ENCODE data around the gene MICAL1.

The MICAL1 gene

GRCh38 chr6:109455437-109456110, at the start of gene MICAL1:
MICAL1 (minus strand) TSS chr6:109455772; CDS start chr6:109454196, 1,576 bp downstream.
- DNase-seq, result no peak

- no peak for DNase-seq
Observed at GRCh38 chr6:109503327-109504224, 48.0 kb upstream of the MICAL1 start.

- no peak for DNase-seq
Observed at GRCh38 chr6:109498936-109499335, 43.4 kb upstream of the MICAL1 start.

GRCh38 chr6:109498052-109498451, 42.5 kb upstream of the MICAL1 start:
- no peak for DNase-seq

GRCh38 chr6:109496036-109496772, 40.6 kb upstream of the MICAL1 start:
- no peak for DNase-seq

- no peak for DNase-seq
Observed at GRCh38 chr6:109493865-109494264, 38.3 kb upstream of the MICAL1 start.

- DNase-seq, result no peak
Observed at GRCh38 chr6:109491207-109491938, 35.8 kb upstream of the MICAL1 start.

- no peak for DNase-seq
Observed at GRCh38 chr6:109490713-109491112, 35.1 kb upstream of the MICAL1 start.

GRCh38 chr6:109488001-109488400, 32.4 kb upstream of the MICAL1 start:
- no peak for DNase-seq

GRCh38 chr6:109486068-109486467, 30.5 kb upstream of the MICAL1 start:
- no peak for DNase-seq

- DNase-seq, result peak; percentile 33
Observed at GRCh38 chr6:109485266-109485935, 29.8 kb upstream of the MICAL1 start.

- DNase-seq, result no peak
Observed at GRCh38 chr6:109484122-109484521, 28.6 kb upstream of the MICAL1 start.

GRCh38 chr6:109483735-109484057, 28.1 kb upstream of the MICAL1 start:
- no peak for DNase-seq

GRCh38 chr6:109482905-109483734, 27.5 kb upstream of the MICAL1 start, which contains the start of gene ZBTB24:
ZBTB24 (minus strand) TSS chr6:109483219; CDS start chr6:109482026, 1,193 bp downstream.
- DNase-seq, result peak; percentile 62

GRCh38 chr6:109480993-109481480, 25.5 kb upstream of the MICAL1 start:
- no peak for DNase-seq

- no peak for DNase-seq
Observed at GRCh38 chr6:109478841-109479624, 23.5 kb upstream of the MICAL1 start.

- DNase-seq, result no peak
Observed at GRCh38 chr6:109478222-109478805, 22.7 kb upstream of the MICAL1 start.

GRCh38 chr6:109477725-109478124, 22.2 kb upstream of the MICAL1 start:
- DNase-seq, result no peak

GRCh38 chr6:109477184-109477583, 21.6 kb upstream of the MICAL1 start:
- no peak for DNase-seq

GRCh38 chr6:109475625-109476024, 20.1 kb upstream of the MICAL1 start:
- no peak for DNase-seq

Data from DMS 273 treated with DMSO at 0.1 percent for 48 hours (cell line).